Stimulated activated CD8-positive, alpha-beta memory T cell treated with anti-CD3 and anti-CD28 coated beads, Interleukin-12 subunit alpha, Interleukin-12 subunit beta, amount 100 ng/mL, for 4 hours (primary cell): ENCODE results near the gene PPP2R3C.
"Not testable (repeated sequence)": the region's sequence is repeated elsewhere in the genome, so short reads cannot be mapped to it uniquely, and the experiment has no call there.

Experiments
- DNase-seq: peaks from one replicate; pipeline ENCODE4 v3.0.0-alpha.2; 2020; ENCODE audit warnings: low read depth

The PPP2R3C gene

GRCh38 chr14:35121887-35122695, at the start of gene PPP2R3C, which contains the start of gene PRORP:
PPP2R3C (minus strand) TSS chr14:35121990; CDS start chr14:35121959, 31 bp downstream.
PRORP (plus strand) TSS chr14:35122552; CDS start chr14:35123246, 694 bp downstream.
- DNase-seq = peak; percentile 74

DNA sequence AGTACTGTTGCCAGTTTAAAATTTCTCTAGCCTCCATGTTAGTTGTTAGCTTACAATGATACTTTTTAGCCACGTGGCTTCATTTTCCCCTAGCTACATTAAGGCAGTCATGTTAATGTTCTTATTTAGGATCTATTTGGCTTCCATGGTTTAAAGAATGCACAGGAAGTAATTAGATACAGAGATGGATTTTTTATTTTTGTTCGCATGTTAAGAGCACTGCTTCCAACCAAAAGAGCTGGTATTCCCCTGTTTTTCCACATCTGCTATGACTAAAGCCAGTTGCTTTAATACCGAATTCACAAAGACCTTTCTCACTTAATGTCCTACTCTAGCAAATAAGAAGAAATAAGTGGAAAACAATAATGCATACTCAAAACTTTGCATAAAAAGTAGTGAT, 45.7 kb upstream of the PPP2R3C start:
- no peak for DNase-seq

- no peak for DNase-seq
Measured at GRCh38 chr14:35164849-35165248, 43.1 kb upstream of the PPP2R3C start.

DNA sequence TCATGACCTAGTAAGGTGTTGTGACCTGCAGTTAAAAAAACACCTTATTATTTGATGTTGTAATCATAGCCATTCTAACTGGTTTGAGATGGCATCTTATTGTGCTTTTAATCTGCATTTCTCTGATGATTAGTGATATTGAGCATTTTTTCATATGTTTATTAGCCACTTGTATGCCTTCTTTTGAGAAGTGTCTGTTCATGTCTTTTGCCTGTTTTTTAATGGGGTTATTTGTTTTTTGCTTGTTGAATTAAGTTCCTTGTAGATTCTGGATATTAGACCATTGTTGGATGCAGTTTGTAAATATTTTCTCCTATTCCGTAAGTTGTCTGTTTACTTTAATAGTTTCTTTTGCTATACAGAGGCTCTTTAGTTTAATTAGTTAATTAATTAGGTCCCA, 41.6 kb upstream of the PPP2R3C start:
- DNase-seq = no peak

DNA sequence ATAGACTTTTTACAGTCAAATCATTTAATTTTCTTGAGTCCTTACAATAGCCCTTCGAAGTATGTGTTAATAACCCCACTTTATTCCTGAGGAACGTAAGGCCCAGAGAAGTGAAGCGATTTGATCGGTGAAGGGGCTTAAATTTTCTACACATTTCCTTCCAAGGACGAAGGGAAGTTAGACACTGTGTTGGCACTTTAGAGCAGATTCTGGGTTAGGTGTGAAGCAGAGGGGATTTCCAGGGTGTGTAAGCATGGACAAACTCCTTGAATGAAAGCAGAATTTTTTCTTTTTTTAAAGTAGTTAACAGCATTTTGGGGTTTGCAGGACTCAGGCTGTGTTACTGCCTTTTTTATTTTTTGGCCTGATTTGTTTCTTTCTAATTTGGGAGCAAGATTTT, 39.4 kb upstream of the PPP2R3C start:
- no peak for DNase-seq

DNA sequence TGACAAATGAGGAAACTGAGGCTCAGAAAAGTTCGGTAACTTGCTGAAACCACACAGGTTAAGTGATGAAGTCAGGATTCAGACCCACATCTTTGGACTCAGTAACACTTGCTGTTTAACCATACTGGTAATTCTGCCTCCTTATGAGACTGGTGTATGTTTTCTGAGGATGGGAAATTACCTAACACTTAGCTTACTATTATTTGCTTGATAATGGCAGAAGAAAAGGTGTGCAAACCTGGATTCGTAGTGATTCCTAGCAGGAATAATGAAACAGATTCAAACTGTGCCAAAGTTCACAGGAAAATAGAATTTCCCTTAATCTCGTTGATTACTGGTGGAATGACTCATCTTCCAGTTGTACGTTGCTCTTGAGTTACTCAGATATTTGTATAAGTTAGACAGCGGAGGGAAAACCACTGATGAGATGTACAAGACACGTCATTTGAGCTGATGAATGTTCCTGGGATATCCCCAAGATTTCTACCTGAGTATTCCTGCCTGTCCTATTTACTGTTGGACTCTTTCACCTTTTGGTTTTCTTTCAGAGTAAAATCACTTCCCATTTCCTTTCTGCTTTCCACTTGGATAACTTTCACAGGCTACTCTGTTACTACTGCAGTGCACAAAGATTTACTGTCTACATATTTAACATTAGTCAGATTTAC, 38.1 kb upstream of the PPP2R3C start:
- no peak for DNase-seq

GRCh38 chr14:35158951-35159653, 37.3 kb upstream of the PPP2R3C start:
- no peak for DNase-seq

GRCh38 chr14:35158491-35158890, 36.7 kb upstream of the PPP2R3C start:
- no peak for DNase-seq

GRCh38 chr14:35155962-35156361, 34.2 kb upstream of the PPP2R3C start:
- no peak for DNase-seq

DNA sequence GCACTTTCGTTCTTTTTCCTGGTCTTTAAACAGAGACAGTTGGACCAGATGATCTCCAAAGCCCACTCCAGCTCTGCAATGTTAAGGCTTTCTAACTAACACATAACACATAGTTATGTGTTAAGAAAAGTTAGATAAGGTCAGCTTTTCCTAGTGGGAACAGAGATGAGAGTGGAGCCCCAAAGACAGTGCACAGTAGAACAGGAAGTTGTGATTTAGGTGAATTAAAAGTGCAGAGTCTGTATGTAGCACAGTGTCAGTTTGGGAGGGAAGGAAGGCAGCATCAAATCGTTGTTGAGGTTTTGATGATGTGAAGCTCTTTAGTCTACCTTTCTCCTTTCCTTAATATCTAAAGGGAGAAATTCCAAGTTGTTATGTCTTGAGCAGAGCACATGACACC, 32.2 kb upstream of the PPP2R3C start:
- DNase-seq = no peak

GRCh38 chr14:35152531-35152930, 30.7 kb upstream of the PPP2R3C start:
- DNase-seq = not testable (repeated sequence)

DNA sequence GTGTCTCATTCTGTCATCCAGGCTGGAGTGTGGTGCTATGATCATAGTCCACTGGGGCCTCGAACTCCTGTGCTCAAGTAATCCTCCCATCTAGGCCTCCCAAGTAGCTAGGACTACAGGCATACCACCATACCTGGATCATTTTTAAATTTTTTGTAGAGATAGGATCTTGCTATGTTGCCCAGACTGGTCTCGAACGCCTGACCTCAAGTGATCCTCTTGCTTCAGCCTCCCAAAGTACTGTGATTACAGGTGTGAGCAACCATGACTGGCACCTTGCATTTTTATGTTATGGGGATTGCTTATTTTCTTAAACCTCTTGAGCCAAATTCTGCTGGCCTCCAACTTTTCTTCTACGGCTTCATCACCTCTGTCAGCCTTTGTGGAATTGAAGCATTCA, 27.4 kb upstream of the PPP2R3C start:
- no peak for DNase-seq

DNA sequence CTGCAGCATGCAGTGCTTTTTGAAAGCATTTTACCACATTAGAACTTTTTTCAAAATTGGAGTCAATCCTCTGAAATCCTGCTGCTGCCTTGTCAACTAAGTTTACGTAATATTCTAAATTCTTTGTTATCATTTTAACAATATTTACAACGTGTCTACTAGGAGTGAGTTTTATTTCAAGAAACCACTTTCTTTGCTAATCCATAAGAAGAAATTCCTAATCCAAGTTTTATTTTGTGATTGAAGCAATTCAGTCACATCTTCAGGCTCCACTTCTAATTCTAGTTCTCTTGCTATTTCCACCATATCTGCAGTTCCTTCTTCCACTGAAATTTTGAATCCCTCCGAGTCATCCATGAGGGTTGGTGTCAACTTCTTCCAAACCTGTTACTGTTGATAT, 25.9 kb upstream of the PPP2R3C start:
- DNase-seq = no peak

DNA sequence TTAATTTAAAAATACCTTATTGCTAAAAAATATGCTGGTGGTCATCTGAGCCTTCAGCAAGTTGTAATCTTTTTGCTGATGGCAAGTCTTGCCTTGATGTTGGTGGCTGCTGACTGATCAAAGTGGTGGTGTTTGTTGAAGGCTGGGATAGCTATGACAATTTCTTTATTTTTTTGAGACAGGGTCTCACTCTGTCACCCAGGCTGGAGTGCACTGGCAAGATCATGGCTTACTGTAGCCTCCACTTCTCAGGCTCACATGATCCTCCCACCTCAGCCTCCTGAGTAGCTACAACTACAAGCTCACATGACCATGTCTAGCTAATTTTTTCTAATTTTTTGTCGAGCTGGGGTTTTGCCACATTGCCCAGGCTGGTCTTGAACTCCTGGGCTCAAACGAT, 25.4 kb upstream of the PPP2R3C start:
- DNase-seq = no peak

- no peak for DNase-seq
Measured at GRCh38 chr14:35146711-35147149, 24.9 kb upstream of the PPP2R3C start.

DNA sequence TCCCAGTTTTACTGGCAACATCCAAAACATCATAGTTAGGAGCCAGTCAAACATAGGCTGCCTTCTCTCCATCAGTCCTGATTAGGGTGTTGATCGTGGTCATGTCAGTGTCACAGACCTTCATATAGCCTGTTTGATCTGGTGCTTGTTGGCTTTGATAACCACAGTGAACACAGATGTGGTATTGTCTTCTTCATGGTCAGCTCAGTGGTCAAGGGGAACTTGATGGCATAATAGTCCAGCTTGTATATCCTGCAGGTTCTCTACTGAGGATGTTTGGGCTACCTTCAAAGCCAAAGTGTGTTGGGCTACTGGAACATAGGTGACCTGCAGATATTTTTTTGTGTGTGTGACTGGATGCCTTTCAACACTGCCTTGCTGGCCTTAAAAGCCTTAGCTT, 22.2 kb upstream of the PPP2R3C start:
- no peak for DNase-seq

- no peak for DNase-seq
Measured at GRCh38 chr14:35140718-35141581, 19.2 kb upstream of the PPP2R3C start.

- no peak for DNase-seq
Measured at GRCh38 chr14:35138585-35138984, 16.8 kb upstream of the PPP2R3C start.

DNA sequence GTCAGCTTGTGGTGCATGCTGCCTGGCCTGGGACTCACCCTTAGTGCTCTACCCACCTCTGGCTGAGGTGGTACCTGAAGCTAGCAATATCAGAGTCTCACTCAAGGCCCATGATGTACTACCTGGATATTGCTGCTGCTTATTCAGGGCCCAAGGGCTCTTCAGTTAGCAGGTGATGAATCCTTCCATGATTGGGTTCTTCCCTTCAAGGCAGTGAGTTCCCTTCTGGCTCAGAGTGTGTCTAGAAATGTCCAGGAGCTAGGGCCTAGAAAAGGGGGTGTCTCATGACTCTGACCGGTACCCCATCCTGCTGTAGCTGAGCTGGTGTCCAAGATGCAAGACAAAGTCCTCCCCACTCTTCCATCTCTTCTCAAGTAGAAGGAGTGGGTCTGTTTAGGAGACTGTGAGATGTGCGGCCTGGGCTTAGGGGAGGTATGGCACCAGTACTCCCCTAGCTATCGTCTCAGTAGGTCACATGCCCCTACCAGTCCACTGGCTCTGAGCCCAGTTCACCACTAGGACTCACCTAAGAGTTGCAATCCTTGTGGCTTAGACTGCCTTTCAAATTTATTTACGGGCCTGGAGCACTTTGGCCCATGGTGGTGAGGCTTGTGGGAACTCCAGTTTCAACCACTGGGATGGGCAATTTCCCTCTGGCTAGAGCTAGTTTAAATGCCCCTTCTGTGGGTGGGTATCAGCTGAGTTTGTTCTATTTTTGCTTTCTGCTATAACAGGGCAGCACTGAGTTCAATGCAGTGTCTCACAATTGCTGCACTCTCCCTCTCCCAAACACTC, 12.7 kb upstream of the PPP2R3C start:
- DNase-seq = no peak

DNA sequence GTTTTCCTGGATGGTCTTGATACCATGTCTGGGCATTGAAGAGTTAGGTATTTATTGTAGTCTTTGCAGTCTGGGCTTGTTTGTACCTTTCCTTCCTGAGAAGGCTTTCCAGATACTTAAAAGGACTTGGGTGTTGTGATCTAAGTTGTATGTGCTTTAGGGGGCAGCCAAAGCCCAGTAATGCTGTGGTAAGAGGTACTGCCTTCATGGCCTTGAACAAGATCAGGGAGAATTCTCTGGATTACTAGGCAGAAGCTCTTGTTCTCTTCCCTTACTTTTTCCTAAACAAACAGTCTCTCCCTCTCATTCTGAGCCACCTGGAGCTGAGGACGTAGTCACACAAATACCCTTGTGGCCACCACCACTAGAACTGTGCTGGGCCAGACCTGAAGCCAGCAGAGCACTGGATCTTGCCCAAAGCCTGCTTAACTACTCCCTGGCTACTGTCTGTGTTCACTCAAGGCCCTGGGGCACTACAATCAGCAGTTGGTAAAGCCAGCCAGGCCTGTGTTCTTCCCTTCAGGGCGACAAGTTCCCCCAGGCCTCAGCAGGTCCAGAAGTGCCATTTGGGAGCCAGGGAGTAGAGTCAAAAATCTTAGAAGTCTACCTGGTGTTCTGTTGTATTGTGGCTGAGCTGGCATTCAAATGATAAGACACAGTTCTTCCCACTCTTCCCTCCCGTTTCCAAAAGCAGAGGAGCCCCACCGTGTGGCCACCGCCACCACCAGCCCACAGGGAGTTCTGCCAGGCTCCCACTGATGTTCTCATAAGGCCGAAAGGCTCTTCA, 11.9 kb upstream of the PPP2R3C start:
- no peak for DNase-seq
